DND-41 (cell line): ENCODE measurements around the gene EVC2.

Source experiments
- ATAC-seq: fragments of 200-7000 bp; cut with Tn5 transposase; 3 replicates; pipeline ENCODE4 v1.9.1; 2021; ENCODE audit warnings: low read depth; ENCODE audit not compliant: insufficient read depth
- DNase-seq: peaks from one replicate; pipeline ENCODE4 v3.0.0-alpha.2; 2020
- H2AFZ ChIP-seq: 2 replicates; pipeline ENCODE4 v1.6.0; 2012; ENCODE audit warnings: low read depth, low read length
- H3K27ac ChIP-seq: 2 replicates; pipeline ENCODE4 v1.5.1; 2012; ENCODE audit warnings: low read length, inconsistent platforms
- H3K27me3 ChIP-seq: fragments of 200-600 bp; sonication (generic); 2 replicates; pipeline ENCODE4 v1.6.0; 2012; ENCODE audit warnings: low read length, mild to moderate bottlenecking, inconsistent platforms; ENCODE audit not compliant: insufficient read depth, poor library complexity
- H3K36me3 ChIP-seq: 2 replicates; pipeline ENCODE4 v1.5.1; 2012; ENCODE audit warnings: low read length, inconsistent platforms; ENCODE audit not compliant: insufficient read depth
- H3K4me1 ChIP-seq: 2 replicates; pipeline ENCODE4 v1.5.1; 2012; ENCODE audit warnings: mild to moderate bottlenecking, low read length; ENCODE audit not compliant: insufficient read depth
- H3K4me2 ChIP-seq: 2 replicates; pipeline ENCODE4 v1.6.0; 2012; ENCODE audit warnings: mild to moderate bottlenecking, moderate library complexity, low read length, inconsistent platforms; ENCODE audit not compliant: insufficient read depth
- H3K4me3 ChIP-seq, 2 experiments: fragments of 200-600 bp in 1 of 2; shearing (Covaris generic) in 1 of 2; 2 replicates each; pipeline ENCODE4 v1.5.1; 2012 to 2016; ENCODE audit warnings: inconsistent platforms in 2 of 2, low read length in 2 of 2, mild to moderate bottlenecking in 2 of 2, low read depth in 1 of 2, moderate library complexity in 1 of 2
- H3K79me2 ChIP-seq: 2 replicates; pipeline ENCODE4 v1.6.0; 2012; ENCODE audit warnings: low read length, inconsistent platforms; ENCODE audit not compliant: insufficient read depth
- H3K9ac ChIP-seq: 2 replicates; pipeline ENCODE4 v1.6.0; 2012; ENCODE audit warnings: low read depth, mild to moderate bottlenecking, inconsistent platforms, low read length, moderate library complexity
- H3K9me3 ChIP-seq: 2 replicates; pipeline ENCODE4 v1.5.1; 2012; ENCODE audit warnings: low read length, moderate library complexity, mild to moderate bottlenecking, inconsistent platforms; ENCODE audit not compliant: insufficient read depth, severe bottlenecking
- H4K20me1 ChIP-seq: 2 replicates; pipeline ENCODE4 v1.6.0; 2012; ENCODE audit warnings: low read length; ENCODE audit not compliant: insufficient read depth
- CTCF ChIP-seq: IDR thresholded peaks from 2 replicates; pipeline ENCODE4 v1.5.1; 2012; ENCODE audit warnings: borderline replicate concordance, low read length, moderate library complexity, mild to moderate bottlenecking; ENCODE audit not compliant: poor library complexity, severe bottlenecking; ENCODE audit errors: extremely low read depth
- EZH2 ChIP-seq: IDR thresholded peaks from 3 replicates; pipeline ENCODE4 v1.6.1; 2012; ENCODE audit warnings: borderline replicate concordance, low read depth, mild to moderate bottlenecking, moderate library complexity, low read length, inconsistent platforms; ENCODE audit not compliant: severe bottlenecking

The EVC2 gene

GRCh38 chr4:5713861-5714260 is 5.5 kb upstream of the EVC2 start:
- TF ChIP-seq CTCF (no peak), EZH2 (no peak)
- H3K4me2 ChIP-seq: no peak overlapping the region

DNA sequence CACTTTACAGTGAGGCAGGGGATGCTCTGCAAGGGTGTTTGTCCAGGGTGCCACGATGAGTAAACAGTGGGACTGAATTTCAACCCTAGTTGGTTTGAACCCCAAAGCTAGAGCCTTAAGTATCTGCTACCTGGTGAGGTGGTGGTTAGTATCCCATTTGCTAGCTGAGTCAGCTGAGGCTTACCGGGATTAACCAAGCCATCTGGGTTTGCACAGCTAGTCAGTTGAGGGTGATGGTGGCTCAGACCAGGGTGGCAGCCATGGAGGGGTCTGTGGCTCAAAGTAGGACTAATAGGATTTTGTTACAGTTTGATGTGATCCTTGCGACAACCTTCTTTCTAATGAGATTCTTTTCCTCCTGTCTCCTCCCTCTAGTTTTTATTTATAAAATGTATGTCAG is 4.6 kb upstream of the EVC2 start:
- Histone ChIP-seq H3K79me2 (no peaks in the 10 kb centered on the region), H3K9ac (no peak overlapping the region), H3K4me2 (no peak overlapping the region), H4K20me1 (no peaks in the 10 kb centered on the region), H2AFZ (no peak overlapping the region), H3K4me1 (no peaks in the 10 kb centered on the region), H3K36me3 (no peaks in the 10 kb centered on the region), H3K27me3 (no peaks in the 10 kb centered on the region), H3K27ac (no peak overlapping the region), H3K9me3 (peaks cover 6% of the 10 kb centered on the region), H3K4me3 (no peak overlapping the region)
- ATAC-seq (no peak), DNase-seq (no peak)
- TF ChIP-seq CTCF (no peak), EZH2 (no peak)

More at GRCh38 chr4:5713861-5714260, 5.5 kb upstream of the EVC2 start:
- no peak overlapping the region for H3K9ac ChIP-seq
- ATAC-seq (no peak), DNase-seq (no peak)
- peaks cover 3% of the 10 kb centered on the region for H3K27me3 ChIP-seq
- no peaks in the 10 kb centered on the region for H3K79me2 ChIP-seq
- H3K27ac ChIP-seq: no peak overlapping the region
- no peaks in the 10 kb centered on the region for H4K20me1 ChIP-seq
- H3K4me3 ChIP-seq: no peak overlapping the region
- no peaks in the 10 kb centered on the region for H3K36me3 ChIP-seq
- no peaks in the 10 kb centered on the region for H3K4me1 ChIP-seq
- peaks cover 6% of the 10 kb centered on the region for H3K9me3 ChIP-seq
- no peak overlapping the region for H2AFZ ChIP-seq

- ATAC-seq: no peak
- H4K20me1 ChIP-seq: no peaks in the 10 kb centered on the region
- no peak overlapping the region for H3K9ac ChIP-seq
- no peak for TF ChIP-seq CTCF
- no peak for TF ChIP-seq EZH2
- H3K36me3 ChIP-seq: no peaks in the 10 kb centered on the region
- H3K79me2 ChIP-seq: no peaks in the 10 kb centered on the region
- H3K4me1 ChIP-seq: no peaks in the 10 kb centered on the region
- H3K27ac ChIP-seq: no peak overlapping the region
- H3K27me3 ChIP-seq: no peaks in the 10 kb centered on the region
- no peak overlapping the region for H2AFZ ChIP-seq
- H3K4me3 ChIP-seq: no peak overlapping the region
- no peak overlapping the region for H3K4me2 ChIP-seq
- no peak for DNase-seq
- H3K9me3 ChIP-seq: peaks cover 6% of the 10 kb centered on the region
Observed at GRCh38 chr4:5712517-5712916, 4.2 kb upstream of the EVC2 start.
